ENCODE data around the gene ZDHHC22.
A peak's percentile ranks its signal among the peaks of the same experiment; 100 is the strongest.

Gene ZDHHC22

GRCh38 chr14:77158175-77158881 lies 16.7 kb upstream of the ZDHHC22 start:
- DNase-seq (ENCODE audit: low read depth in 1 of 2, low spot score in 1 of 2): no peak

GRCh38 chr14:77157740-77158139 lies 16.1 kb upstream of the ZDHHC22 start:
- DNase-seq (ENCODE audit: low read depth in 1 of 2, low spot score in 1 of 2): no peak

- no peak for DNase-seq (ENCODE audit: low read depth in 1 of 2, low spot score in 1 of 2)
Measured at GRCh38 chr14:77155083-77155482, 13.5 kb upstream of the ZDHHC22 start.

- no peak for DNase-seq (ENCODE audit: low read depth in 1 of 2, low spot score in 1 of 2)
Measured at GRCh38 chr14:77154421-77154820, 12.8 kb upstream of the ZDHHC22 start.

GRCh38 chr14:77153802-77154201 lies 12.2 kb upstream of the ZDHHC22 start:
- no peak for DNase-seq (ENCODE audit: low read depth in 1 of 2, low spot score in 1 of 2)

- no peak for DNase-seq (ENCODE audit: low read depth in 1 of 2, low spot score in 1 of 2)
Measured at GRCh38 chr14:77151918-77152588, 10.5 kb upstream of the ZDHHC22 start.

- DNase-seq (ENCODE audit: low read depth in 1 of 2, low spot score in 1 of 2): no peak
Measured at GRCh38 chr14:77151245-77151644, 9.7 kb upstream of the ZDHHC22 start.

- DNase-seq (ENCODE audit: low read depth in 1 of 2, low spot score in 1 of 2): no peak
Measured at GRCh38 chr14:77148510-77149231, 7.1 kb upstream of the ZDHHC22 start.

- DNase-seq (ENCODE audit: low read depth in 1 of 2, low spot score in 1 of 2): no peak
Measured at GRCh38 chr14:77145975-77146740, 4.6 kb upstream of the ZDHHC22 start.

- DNase-seq (ENCODE audit: low read depth in 1 of 2, low spot score in 1 of 2): no peak
Measured at GRCh38 chr14:77144412-77145115, 3.0 kb upstream of the ZDHHC22 start.

- no peak for DNase-seq (ENCODE audit: low read depth in 1 of 2, low spot score in 1 of 2)
Measured at GRCh38 chr14:77143071-77143470, 1.5 kb upstream of the ZDHHC22 start.

GRCh38 chr14:77142005-77142800 lies 612 bp upstream of the ZDHHC22 start:
- DNase-seq (ENCODE audit: low read depth in 1 of 2, low spot score in 1 of 2): no peak

GRCh38 chr14:77140359-77141213 lies 1.0 kb downstream of the ZDHHC22 start:
- DNase-seq (ENCODE audit: low read depth in 1 of 2, low spot score in 1 of 2): no peak

- peak in 1 of 2 donors; percentile 23 for DNase-seq (ENCODE audit: low read depth in 1 of 2, low spot score in 1 of 2)
Measured at GRCh38 chr14:77139540-77140358, 1.8 kb downstream of the ZDHHC22 start.

GRCh38 chr14:77139022-77139421 lies 2.6 kb downstream of the ZDHHC22 start:
- DNase-seq (ENCODE audit: low read depth in 1 of 2, low spot score in 1 of 2): no peak

- no peak for DNase-seq (ENCODE audit: low read depth in 1 of 2, low spot score in 1 of 2)
Measured at GRCh38 chr14:77133720-77134338, 7.8 kb downstream of the ZDHHC22 start.

- DNase-seq (ENCODE audit: low read depth in 1 of 2, low spot score in 1 of 2): no peak
Measured at GRCh38 chr14:77131871-77132486, 9.6 kb downstream of the ZDHHC22 start.
